GM23338 (cell line): Measurements from ENCODE around the gene PELI3. TPM values are rescaled to one million over a fixed set of nuclear protein-coding genes. Genes with fewer than 3 reads are reported as not detected.

ENCODE experiments used
- ATAC-seq: fragments of 200-7000 bp; cut with Tn5 transposase; 3 replicates; pipeline ENCODE4 v1.9.1; 2020
- DNase-seq: peaks from one replicate; pipeline ENCODE4 v3.0.0-alpha.2; 2015; ENCODE audit warnings: low spot score
- H2AFZ ChIP-seq: fragments of 200-600 bp; sonication (generic); 2 replicates; pipeline ENCODE4 v1.8.0; 2016; ENCODE audit warnings: antibody characterized with exemption, mild to moderate bottlenecking, moderate library complexity
- H3F3A ChIP-seq: fragments of 200-600 bp; sonication (generic); replicated peaks from 2 replicates; pipeline ENCODE4 v1.8.0; 2017; ENCODE audit warnings: antibody characterized with exemption, mixed run types, low read depth
- H3K27ac ChIP-seq: fragments of 200-600 bp; sonication (generic); 2 replicates; pipeline ENCODE4 v1.6.1; 2016; ENCODE audit warnings: low read depth
- H3K27me3 ChIP-seq: fragments of 200-600 bp; sonication (generic); 2 replicates; pipeline ENCODE4 v1.8.0; 2016; ENCODE audit warnings: mild to moderate bottlenecking, mixed run types, moderate library complexity; ENCODE audit not compliant: insufficient read depth
- H3K36me3 ChIP-seq: fragments of 200-600 bp; sonication (generic); 2 replicates; pipeline ENCODE4 v1.8.0; 2016; ENCODE audit warnings: mild to moderate bottlenecking; ENCODE audit not compliant: insufficient read depth
- H3K4me1 ChIP-seq: fragments of 200-600 bp; sonication (generic); 2 replicates; pipeline ENCODE4 v1.8.0; 2016; ENCODE audit warnings: mild to moderate bottlenecking, moderate library complexity; ENCODE audit not compliant: insufficient read depth
- H3K4me2 ChIP-seq: fragments of 200-600 bp; sonication (generic); 2 replicates; pipeline ENCODE4 v1.7.1; 2017; ENCODE audit warnings: mixed run types
- H3K4me3 ChIP-seq: fragments of 200-600 bp; sonication (generic); 2 replicates; pipeline ENCODE4 v1.6.1; 2016; ENCODE audit warnings: mixed run types
- H3K79me2 ChIP-seq: fragments of 200-600 bp; sonication (generic); replicated peaks from 2 replicates; pipeline ENCODE4 v1.8.0; 2017; ENCODE audit warnings: mild to moderate bottlenecking; ENCODE audit not compliant: insufficient read depth
- H3K9me2 ChIP-seq: fragments of 200-600 bp; sonication (generic); 2 replicates; pipeline ENCODE4 v1.8.0; 2017; ENCODE audit not compliant: insufficient read depth
- H4K20me1 ChIP-seq: fragments of 200-600 bp; sonication (generic); replicated peaks from 2 replicates; pipeline ENCODE4 v1.8.0; 2017; ENCODE audit warnings: mild to moderate bottlenecking; ENCODE audit not compliant: insufficient read depth
- H3K27ac Mint-ChIP-seq: 2 replicates; pipeline ENCODE4 v1.8.0; 2020; ENCODE audit warnings: inconsistent platforms, mild to moderate bottlenecking, moderate library complexity, mixed read lengths
- H3K27me3 Mint-ChIP-seq: 3 replicates; pipeline ENCODE4 v1.8.0; 2022; ENCODE audit warnings: low read depth, mild to moderate bottlenecking, moderate library complexity, mixed read lengths, inconsistent platforms; ENCODE audit not compliant: insufficient read depth, poor library complexity
- H3K36me3 Mint-ChIP-seq: 3 replicates; pipeline ENCODE4 v1.8.0; 2021; ENCODE audit warnings: low read depth, mild to moderate bottlenecking, inconsistent platforms, moderate library complexity, mixed read lengths
- H3K4me1 Mint-ChIP-seq: 3 replicates; pipeline ENCODE4 v1.8.0; 2020; ENCODE audit warnings: mild to moderate bottlenecking, inconsistent platforms, mixed read lengths
- H3K4me3 Mint-ChIP-seq: 3 replicates; pipeline ENCODE4 v1.8.0; 2021; ENCODE audit warnings: moderate library complexity, mild to moderate bottlenecking, inconsistent platforms, mixed read lengths
- H3K9me3 Mint-ChIP-seq: 3 replicates; pipeline ENCODE4 v1.8.0; 2020; ENCODE audit warnings: moderate library complexity, mild to moderate bottlenecking, inconsistent platforms, mixed read lengths
- CREB1 ChIP-seq: fragments of 250-450 bp; sonication (Bioruptor Pico); IDR thresholded peaks from 2 replicates; pipeline ENCODE4 v1.5.0; 2020; ENCODE audit warnings: low read depth, mild to moderate bottlenecking, moderate library complexity
- CTCF ChIP-seq, 2 experiments: fragments of 200-600 bp in 1 of 2; sonication (generic) in 1 of 2; conservative IDR thresholded peaks; 2 replicates each; pipeline versions ENCODE4 v1.5.1 to v1.6.1; 2016 to 2017; ENCODE audit warnings: antibody characterized with exemption in 2 of 2, low read depth in 2 of 2, mild to moderate bottlenecking in 2 of 2, moderate library complexity in 1 of 2
- EZH2 ChIP-seq: fragments of 200-600 bp; sonication (generic); IDR thresholded peaks from one replicate; pipeline ENCODE4 v1.8.0; 2017; ENCODE audit warnings: antibody characterized with exemption, mild to moderate bottlenecking, low read depth; ENCODE audit not compliant: unreplicated experiment
- EZH2phosphoT487 ChIP-seq: fragments of 200-600 bp; sonication (generic); IDR thresholded peaks from one replicate; pipeline ENCODE4 v1.8.1; 2018; ENCODE audit warnings: antibody characterized with exemption; ENCODE audit not compliant: unreplicated experiment
- JUNB ChIP-seq: IDR thresholded peaks from one replicate; pipeline ENCODE4 v1.6.1; 2016; ENCODE audit warnings: antibody characterized with exemption; ENCODE audit not compliant: unreplicated experiment
- NANOG ChIP-seq: IDR thresholded peaks from 2 replicates; pipeline ENCODE4 v1.6.1; 2016; ENCODE audit warnings: antibody characterized with exemption, borderline replicate concordance
- POLR2AphosphoS5 ChIP-seq: IDR thresholded peaks from 2 replicates; pipeline ENCODE4 v1.6.1; 2016; ENCODE audit warnings: antibody characterized with exemption, low read depth
- STAT1 ChIP-seq: IDR thresholded peaks from one replicate; pipeline ENCODE4 v1.6.1; 2016; ENCODE audit warnings: antibody characterized with exemption; ENCODE audit not compliant: unreplicated experiment
- ZNF114 ChIP-seq: fragments of 250-450 bp; sonication (Bioruptor Pico); IDR thresholded peaks from 2 replicates; pipeline ENCODE4 v1.5.0; 2020; ENCODE audit warnings: mild to moderate bottlenecking, moderate library complexity
- ZNF331 ChIP-seq: fragments of 250-450 bp; sonication (Bioruptor Pico); IDR thresholded peaks from 2 replicates; pipeline ENCODE4 v1.5.0; 2020; ENCODE audit warnings: low read depth, mild to moderate bottlenecking, moderate library complexity
- ZNF462 ChIP-seq: fragments of 250-450 bp; sonication (Bioruptor Pico); IDR thresholded peaks from 2 replicates; pipeline ENCODE4 v1.5.0; 2020; ENCODE audit warnings: mild to moderate bottlenecking, moderate library complexity
- polyA plus RNA-seq: library from polyadenylated mRNA; unstranded; fragments of >200 nt; fragmentation: Nextera tagmentation; extraction: Ambion mirVana; gene quantifications from 2 replicates; pipeline ENCODE4 v1.2.1, GENCODE V29; 2016
- total RNA-seq: library from RNA; depleted of rRNA; stranded (reverse); fragments of >200 nt; shearing (Covaris generic); gene quantifications from 2 replicates; pipeline ENCODE4 v1.2.3, GENCODE V29; 2014
- TF ChIP-seq, protein P1 (sequence below): IDR thresholded peaks from one replicate; pipeline ENCODE4 v1.6.1; 2018; ENCODE audit warnings: antibody characterized with exemption; ENCODE audit not compliant: unreplicated experiment
- TF ChIP-seq, protein P2 (sequence below): IDR thresholded peaks from 2 replicates; pipeline ENCODE4 v1.6.1; 2016; ENCODE audit warnings: antibody characterized with exemption

PELI3 gene
- total and polyA plus RNA-seq, 2 experiments from 2014 or later, result 2.8 to 9.1 TPM

GRCh38 chr11:66510271-66510989 lies 43.7 kb downstream of the PELI3 start, which contains the start of gene BBS1:
Gene BBS1, plus strand, starts transcription at chr11:66510635. Its CDS starts 25 bp downstream, at chr11:66510660.
- Mint-ChIP-seq H3K27me3 (peaks cover 6% of the 10 kb centered on the region), H3K4me3 (peak within 1 kb of the TSS; percentile 100), H3K36me3 (peaks cover 3% of the 10 kb centered on the region), H3K4me1 (peaks cover 6% of the 10 kb centered on the region), H3K9me3 (no peaks in the 10 kb centered on the region), H3K27ac (peak within 1 kb of the TSS; percentile 93)
- Histone ChIP-seq H3K4me2 (peak within 1 kb of the TSS; percentile 89), H3K79me2 (peaks cover 9% of the 10 kb centered on the region), H4K20me1 (0 out of 2 replicates have a peak, but pooled peaks cover 3% of the 10 kb centered on the region), H3K4me3 (peak within 1 kb of the TSS; percentile 96), H3K27me3 (no peaks in the 10 kb centered on the region), H3K9me2 (no peaks in the 10 kb centered on the region), H3F3A (0 out of 2 replicates have a peak, but pooled peaks cover 5% of the 10 kb centered on the region), H3K27ac (peak within 1 kb of the TSS; percentile 91; the same call in 1 of the 2 replicates), H3K4me1 (peaks cover 6% of the 10 kb centered on the region), H3K36me3 (no peaks in the 10 kb centered on the region; the same call in 1 of the 2 replicates), H2AFZ (peak within 1 kb of the TSS; percentile 89)
- ATAC-seq, result peak; percentile 99
- peak; percentile 95 for DNase-seq
- TF ChIP-seq EZH2phosphoT487 (no peak), NANOG (no peak), CTCF (conservative IDR thresholded peaks at IDR 0.05; ENCODE audit: low read depth in 2 of 2) (no peak), ZNF462 (CRISPR knock-in tag) (no peak), ZNF114 (no peak), POLR2AphosphoS5 (peak; percentile 81), JUNB (no peak), STAT1 (no peak), ZNF331 (CRISPR knock-in tag) (no peak), CREB1 (CRISPR knock-in tag) (peak; percentile 78), EZH2 (no peak)
- TF ChIP-seq, protein P1, sequence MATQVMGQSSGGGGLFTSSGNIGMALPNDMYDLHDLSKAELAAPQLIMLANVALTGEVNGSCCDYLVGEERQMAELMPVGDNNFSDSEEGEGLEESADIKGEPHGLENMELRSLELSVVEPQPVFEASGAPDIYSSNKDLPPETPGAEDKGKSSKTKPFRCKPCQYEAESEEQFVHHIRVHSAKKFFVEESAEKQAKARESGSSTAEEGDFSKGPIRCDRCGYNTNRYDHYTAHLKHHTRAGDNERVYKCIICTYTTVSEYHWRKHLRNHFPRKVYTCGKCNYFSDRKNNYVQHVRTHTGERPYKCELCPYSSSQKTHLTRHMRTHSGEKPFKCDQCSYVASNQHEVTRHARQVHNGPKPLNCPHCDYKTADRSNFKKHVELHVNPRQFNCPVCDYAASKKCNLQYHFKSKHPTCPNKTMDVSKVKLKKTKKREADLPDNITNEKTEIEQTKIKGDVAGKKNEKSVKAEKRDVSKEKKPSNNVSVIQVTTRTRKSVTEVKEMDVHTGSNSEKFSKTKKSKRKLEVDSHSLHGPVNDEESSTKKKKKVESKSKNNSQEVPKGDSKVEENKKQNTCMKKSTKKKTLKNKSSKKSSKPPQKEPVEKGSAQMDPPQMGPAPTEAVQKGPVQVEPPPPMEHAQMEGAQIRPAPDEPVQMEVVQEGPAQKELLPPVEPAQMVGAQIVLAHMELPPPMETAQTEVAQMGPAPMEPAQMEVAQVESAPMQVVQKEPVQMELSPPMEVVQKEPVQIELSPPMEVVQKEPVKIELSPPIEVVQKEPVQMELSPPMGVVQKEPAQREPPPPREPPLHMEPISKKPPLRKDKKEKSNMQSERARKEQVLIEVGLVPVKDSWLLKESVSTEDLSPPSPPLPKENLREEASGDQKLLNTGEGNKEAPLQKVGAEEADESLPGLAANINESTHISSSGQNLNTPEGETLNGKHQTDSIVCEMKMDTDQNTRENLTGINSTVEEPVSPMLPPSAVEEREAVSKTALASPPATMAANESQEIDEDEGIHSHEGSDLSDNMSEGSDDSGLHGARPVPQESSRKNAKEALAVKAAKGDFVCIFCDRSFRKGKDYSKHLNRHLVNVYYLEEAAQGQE, result no peak
- TF ChIP-seq, protein P2, sequence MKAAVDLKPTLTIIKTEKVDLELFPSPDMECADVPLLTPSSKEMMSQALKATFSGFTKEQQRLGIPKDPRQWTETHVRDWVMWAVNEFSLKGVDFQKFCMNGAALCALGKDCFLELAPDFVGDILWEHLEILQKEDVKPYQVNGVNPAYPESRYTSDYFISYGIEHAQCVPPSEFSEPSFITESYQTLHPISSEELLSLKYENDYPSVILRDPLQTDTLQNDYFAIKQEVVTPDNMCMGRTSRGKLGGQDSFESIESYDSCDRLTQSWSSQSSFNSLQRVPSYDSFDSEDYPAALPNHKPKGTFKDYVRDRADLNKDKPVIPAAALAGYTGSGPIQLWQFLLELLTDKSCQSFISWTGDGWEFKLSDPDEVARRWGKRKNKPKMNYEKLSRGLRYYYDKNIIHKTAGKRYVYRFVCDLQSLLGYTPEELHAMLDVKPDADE, result no peak
